ENCODE results near the gene LMCD1.
A peak's percentile ranks its signal among the peaks of the same experiment; 100 is the strongest.

The LMCD1 gene

GRCh38 chr3:8492744-8493511 lies 8.7 kb upstream of the LMCD1 start:
- Histone ChIP-seq H3K27ac (ENCODE audit: low read length, poor library complexity, severe bottlenecking) (peak overlapping the region; percentile 58), H3K18ac (ENCODE audit: low read depth in 1 of 2, low read length in 2 of 2) (peak overlapping the region in 1 of 2 experiments; percentile 5), H3K9me3 (ENCODE audit: control insufficient read depth, low read length) (no peaks in the 10 kb centered on the region), H2BK12ac (ENCODE audit: low read length in 2 of 2) (peak overlapping the region in 1 of 2 experiments; percentile 59), H3K4me1 (ENCODE audit: control insufficient read depth, insufficient read depth, low read depth, low read length) (peaks cover 29% of the 10 kb centered on the region), H3K4ac (ENCODE audit: low read depth in 1 of 2, low read length in 2 of 2) (no peak overlapping the region), H4K91ac (ENCODE audit: low read length) (no peak overlapping the region), H3K9ac (ENCODE audit: low read length) (no peak overlapping the region), H3K14ac (ENCODE audit: low read length in 2 of 2) (no peak overlapping the region), H2BK120ac (ENCODE audit: low read depth, low read length) (no peak overlapping the region), H3K23ac (ENCODE audit: low read length in 2 of 2) (no peak overlapping the region), H3K36me3 (ENCODE audit: control insufficient read depth in 1 of 2, insufficient read depth in 2 of 2, low read depth in 1 of 2, low read length in 2 of 2) (no peaks in the 10 kb centered on the region), H2BK15ac (ENCODE audit: low read depth, poor library complexity, severe bottlenecking) (no peak overlapping the region), H2BK5ac (ENCODE audit: low read depth, low read length, poor library complexity, severe bottlenecking) (peak overlapping the region; percentile 5), H2AFZ (ENCODE audit: low read depth, low read length) (no peak overlapping the region), H3K79me1 (replicated peaks; ENCODE audit: low read length, poor library complexity, severe bottlenecking) (peaks cover 13% of the 10 kb centered on the region), H4K8ac (ENCODE audit: low read length) (no peak overlapping the region), H3K27me3 (ENCODE audit: control insufficient read depth in 1 of 2, insufficient read depth in 1 of 2, low read length in 2 of 2) (no peaks in the 10 kb centered on the region), H3K4me3 (ENCODE audit: insufficient read depth in 1 of 2, low read depth in 1 of 2, low read length in 2 of 2) (no peak overlapping the region), H2AK5ac (ENCODE audit: low read length, severe bottlenecking) (peak overlapping the region; percentile 97), H3K4me2 (ENCODE audit: low read length, poor library complexity, severe bottlenecking) (no peak overlapping the region)
- DNase-seq: peak; percentile 47
- WGBS: 55% methylated on average over 5 of the region's 7 CpGs

- no peaks in the 10 kb centered on the region for H3K27me3 ChIP-seq (ENCODE audit: control insufficient read depth in 1 of 2, insufficient read depth in 1 of 2, low read length in 2 of 2)
- peaks cover 29% of the 10 kb centered on the region for H3K4me1 ChIP-seq (ENCODE audit: control insufficient read depth, insufficient read depth, low read depth, low read length)
- H3K23ac ChIP-seq (ENCODE audit: low read length in 2 of 2): no peak overlapping the region
- H2AFZ ChIP-seq (ENCODE audit: low read depth, low read length): no peak overlapping the region
- no peak overlapping the region for H3K4me3 ChIP-seq (ENCODE audit: insufficient read depth in 1 of 2, low read depth in 1 of 2, low read length in 2 of 2)
- H3K4ac ChIP-seq (ENCODE audit: low read depth in 1 of 2, low read length in 2 of 2): peak overlapping the region in 1 of 2 experiments; percentile 76
- H2BK15ac ChIP-seq (ENCODE audit: low read depth, poor library complexity, severe bottlenecking): no peak overlapping the region
- WGBS: 96% methylated on average over 4 of the region's 4 CpGs
- no peak overlapping the region for H2BK120ac ChIP-seq (ENCODE audit: low read depth, low read length)
- H3K4me2 ChIP-seq (ENCODE audit: low read length, poor library complexity, severe bottlenecking): peak overlapping the region; percentile 26
- peak overlapping the region; percentile 33 for H2BK5ac ChIP-seq (ENCODE audit: low read depth, low read length, poor library complexity, severe bottlenecking)
- no peak overlapping the region for H3K9ac ChIP-seq (ENCODE audit: low read length)
- H3K14ac ChIP-seq (ENCODE audit: low read length in 2 of 2): no peak overlapping the region
- peak overlapping the region; percentile 94 for H2AK5ac ChIP-seq (ENCODE audit: low read length, severe bottlenecking)
- DNase-seq: no peak
- peaks cover 13% of the 10 kb centered on the region for H3K79me1 ChIP-seq (replicated peaks; ENCODE audit: low read length, poor library complexity, severe bottlenecking)
- no peaks in the 10 kb centered on the region for H3K36me3 ChIP-seq (ENCODE audit: control insufficient read depth in 1 of 2, insufficient read depth in 2 of 2, low read depth in 1 of 2, low read length in 2 of 2)
- no peak overlapping the region for H2BK12ac ChIP-seq (ENCODE audit: low read length in 2 of 2)
- H4K91ac ChIP-seq (ENCODE audit: low read length): no peak overlapping the region
- no peak overlapping the region for H4K8ac ChIP-seq (ENCODE audit: low read length)
- H3K9me3 ChIP-seq (ENCODE audit: control insufficient read depth, low read length): no peaks in the 10 kb centered on the region
- no peak overlapping the region for H3K18ac ChIP-seq (ENCODE audit: low read depth in 1 of 2, low read length in 2 of 2)
- peak overlapping the region; percentile 58 for H3K27ac ChIP-seq (ENCODE audit: low read length, poor library complexity, severe bottlenecking)
Observed at GRCh38 chr3:8493744-8494143, 7.9 kb upstream of the LMCD1 start.

GRCh38 chr3:8494327-8494726 lies 7.3 kb upstream of the LMCD1 start:
- H3K27me3 ChIP-seq (ENCODE audit: control insufficient read depth in 1 of 2, insufficient read depth in 1 of 2, low read length in 2 of 2): no peaks in the 10 kb centered on the region
- no peak overlapping the region for H3K4ac ChIP-seq (ENCODE audit: low read depth in 1 of 2, low read length in 2 of 2)
- no peak overlapping the region for H2AK5ac ChIP-seq (ENCODE audit: low read length, severe bottlenecking)
- H2BK12ac ChIP-seq (ENCODE audit: low read length in 2 of 2): no peak overlapping the region
- H4K91ac ChIP-seq (ENCODE audit: low read length): no peak overlapping the region
- no peak overlapping the region for H3K9ac ChIP-seq (ENCODE audit: low read length)
- no peak overlapping the region for H2BK5ac ChIP-seq (ENCODE audit: low read depth, low read length, poor library complexity, severe bottlenecking)
- no peak overlapping the region for H2BK120ac ChIP-seq (ENCODE audit: low read depth, low read length)
- H3K27ac ChIP-seq (ENCODE audit: low read length, poor library complexity, severe bottlenecking): peak overlapping the region; percentile 58
- DNase-seq: no peak
- H3K9me3 ChIP-seq (ENCODE audit: control insufficient read depth, low read length): no peaks in the 10 kb centered on the region
- no peak overlapping the region for H3K18ac ChIP-seq (ENCODE audit: low read depth in 1 of 2, low read length in 2 of 2)
- 90% methylated on average over 8 of the region's 8 CpGs for WGBS
- H2BK15ac ChIP-seq (ENCODE audit: low read depth, poor library complexity, severe bottlenecking): no peak overlapping the region
- H3K36me3 ChIP-seq (ENCODE audit: control insufficient read depth in 1 of 2, insufficient read depth in 2 of 2, low read depth in 1 of 2, low read length in 2 of 2): no peaks in the 10 kb centered on the region
- H3K4me3 ChIP-seq (ENCODE audit: insufficient read depth in 1 of 2, low read depth in 1 of 2, low read length in 2 of 2): no peak overlapping the region
- H3K79me1 ChIP-seq (replicated peaks; ENCODE audit: low read length, poor library complexity, severe bottlenecking): peaks cover 11% of the 10 kb centered on the region
- no peak overlapping the region for H4K8ac ChIP-seq (ENCODE audit: low read length)
- no peak overlapping the region for H2AFZ ChIP-seq (ENCODE audit: low read depth, low read length)
- peaks cover 26% of the 10 kb centered on the region for H3K4me1 ChIP-seq (ENCODE audit: control insufficient read depth, insufficient read depth, low read depth, low read length)
- H3K4me2 ChIP-seq (ENCODE audit: low read length, poor library complexity, severe bottlenecking): no peak overlapping the region
- H3K14ac ChIP-seq (ENCODE audit: low read length in 2 of 2): no peak overlapping the region
- H3K23ac ChIP-seq (ENCODE audit: low read length in 2 of 2): no peak overlapping the region

GRCh38 chr3:8497582-8497981 lies 4.0 kb upstream of the LMCD1 start:
- H2BK5ac ChIP-seq (ENCODE audit: low read depth, low read length, poor library complexity, severe bottlenecking): no peak overlapping the region
- H3K4me1 ChIP-seq (ENCODE audit: control insufficient read depth, insufficient read depth, low read depth, low read length): peaks cover 21% of the 10 kb centered on the region
- 0% methylated on average over 1 of the region's 1 CpG for WGBS
- H4K8ac ChIP-seq (ENCODE audit: low read length): no peak overlapping the region
- H4K91ac ChIP-seq (ENCODE audit: low read length): no peak overlapping the region
- no peak overlapping the region for H3K4me3 ChIP-seq (ENCODE audit: insufficient read depth in 1 of 2, low read depth in 1 of 2, low read length in 2 of 2)
- peaks cover 3% of the 10 kb centered on the region for H3K79me1 ChIP-seq (replicated peaks; ENCODE audit: low read length, poor library complexity, severe bottlenecking)
- H3K27me3 ChIP-seq (ENCODE audit: control insufficient read depth in 1 of 2, insufficient read depth in 1 of 2, low read length in 2 of 2): no peaks in the 10 kb centered on the region
- DNase-seq: peak; percentile 70
- H2BK12ac ChIP-seq (ENCODE audit: low read length in 2 of 2): peak overlapping the region in 1 of 2 experiments; percentile 80
- H2AFZ ChIP-seq (ENCODE audit: low read depth, low read length): no peak overlapping the region
- H3K9me3 ChIP-seq (ENCODE audit: control insufficient read depth, low read length): no peaks in the 10 kb centered on the region
- H3K36me3 ChIP-seq (ENCODE audit: control insufficient read depth in 1 of 2, insufficient read depth in 2 of 2, low read depth in 1 of 2, low read length in 2 of 2): no peaks in the 10 kb centered on the region
- H2BK120ac ChIP-seq (ENCODE audit: low read depth, low read length): no peak overlapping the region
- H3K18ac ChIP-seq (ENCODE audit: low read depth in 1 of 2, low read length in 2 of 2): no peak overlapping the region
- H3K23ac ChIP-seq (ENCODE audit: low read length in 2 of 2): no peak overlapping the region
- no peak overlapping the region for H2BK15ac ChIP-seq (ENCODE audit: low read depth, poor library complexity, severe bottlenecking)
- H3K9ac ChIP-seq (ENCODE audit: low read length): no peak overlapping the region
- no peak overlapping the region for H3K14ac ChIP-seq (ENCODE audit: low read length in 2 of 2)
- H2AK5ac ChIP-seq (ENCODE audit: low read length, severe bottlenecking): peak overlapping the region; percentile 44
- no peak overlapping the region for H3K4ac ChIP-seq (ENCODE audit: low read depth in 1 of 2, low read length in 2 of 2)
- peak overlapping the region; percentile 84 for H3K27ac ChIP-seq (ENCODE audit: low read length, poor library complexity, severe bottlenecking)
- no peak overlapping the region for H3K4me2 ChIP-seq (ENCODE audit: low read length, poor library complexity, severe bottlenecking)

All from mesenchymal stem cell (in vitro differentiated cells and primary cell).